Measurements from ENCODE around the gene ZSCAN31. TPM values are rescaled to one million over a fixed set of nuclear protein-coding genes. Genes with fewer than 3 reads are reported as not detected.

The ZSCAN31 gene
- total RNA-seq, 1 donor from 2014 or later: 11.3 TPM

DNA sequence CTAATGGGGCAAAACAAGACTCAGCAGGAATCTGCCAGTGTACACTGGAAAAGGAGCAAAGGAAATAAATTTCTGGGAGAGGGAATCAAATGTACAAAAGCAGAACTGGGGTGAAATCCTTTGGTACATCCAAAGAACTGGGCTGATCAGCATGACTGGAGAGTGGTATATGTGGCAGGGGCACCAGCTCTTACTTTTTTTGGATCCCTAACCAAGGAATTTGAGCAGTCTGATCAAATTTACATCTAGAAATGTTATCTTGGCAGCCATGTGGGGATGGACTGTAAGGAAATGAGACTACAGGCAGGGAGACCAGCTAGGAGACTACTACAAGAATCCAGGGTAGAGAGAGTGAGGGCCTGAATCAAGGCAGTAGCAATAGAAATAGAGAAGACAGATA lies 1.2 kb upstream of the ZSCAN31 start:
- DNase-seq (ENCODE audit: extremely low spot score in 2 of 2): no peak
- H3K27me3 ChIP-seq: no peaks in the 10 kb centered on the region
- no peaks in the 10 kb centered on the region for H3K36me3 ChIP-seq
- H3K4me1 ChIP-seq: peaks cover 18% of the 10 kb centered on the region
- TF ChIP-seq CTCF (IDR thresholded peaks at IDR 0.05) (no peak), POLR2A (IDR thresholded peaks at IDR 0.05) (no peak), POLR2AphosphoS5 (IDR thresholded peaks at IDR 0.05; ENCODE audit: insufficient read depth in 1 of 2, low read depth in 1 of 2) (no peak)
- H3K4me3 ChIP-seq: no peak overlapping the region
- peak overlapping the region; percentile 97 for H3K27ac ChIP-seq
- intact Hi-C loops (cut with DNase I): no loop called here
- no peaks in the 10 kb centered on the region for H3K9me3 ChIP-seq

- Histone ChIP-seq H3K27ac (peak overlapping the region; percentile 97), H3K9me3 (no peaks in the 10 kb centered on the region), H3K27me3 (no peaks in the 10 kb centered on the region), H3K4me1 (peaks cover 18% of the 10 kb centered on the region), H3K4me3 (peak overlapping the region; percentile 68 to 73), H3K36me3 (no peaks in the 10 kb centered on the region)
- peak in 1 of 2 donors; percentile 90 for DNase-seq (ENCODE audit: extremely low spot score in 2 of 2)
- TF ChIP-seq POLR2AphosphoS5 (IDR thresholded peaks at IDR 0.05; ENCODE audit: insufficient read depth in 1 of 2, low read depth in 1 of 2) (no peak), CTCF (IDR thresholded peaks at IDR 0.05) (no peak)
- intact Hi-C loops (cut with DNase I): no loop called here
Observed at GRCh38 chr6:28336284-28337120, 554 bp upstream of the ZSCAN31 start.

DNA sequence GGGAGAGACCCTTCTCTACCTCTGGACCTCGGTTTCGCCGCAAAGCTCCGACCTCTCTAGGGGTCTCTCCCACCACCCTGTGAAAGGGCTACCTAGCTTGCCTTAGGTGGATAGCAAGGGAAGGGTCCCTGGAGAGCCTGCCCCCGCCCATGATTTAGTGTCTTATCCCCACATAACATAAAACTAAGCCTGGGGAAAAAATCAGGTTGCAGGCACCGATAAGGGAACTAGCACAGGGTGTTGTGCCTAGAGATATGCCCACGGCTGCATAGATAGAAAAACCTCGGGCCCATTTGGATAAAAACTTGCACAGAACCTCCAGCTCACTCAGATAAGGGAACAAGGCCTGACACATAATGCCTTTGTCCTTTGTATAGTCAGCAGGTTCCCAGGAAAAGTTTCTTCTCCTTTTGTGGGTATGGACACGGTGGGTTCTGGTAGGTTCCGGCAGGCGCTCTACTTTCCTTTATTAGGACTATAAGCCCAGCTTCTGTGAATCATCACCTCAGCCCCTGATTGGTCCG lies 846 bp downstream of the ZSCAN31 start:
- H3K27ac ChIP-seq: peak overlapping the region; percentile 97
- no peaks in the 10 kb centered on the region for H3K36me3 ChIP-seq
- no peaks in the 10 kb centered on the region for H3K9me3 ChIP-seq
- H3K4me1 ChIP-seq: peaks cover 18% of the 10 kb centered on the region
- DNase-seq (ENCODE audit: extremely low spot score in 2 of 2): no peak
- intact Hi-C loops (cut with DNase I): no loop called here
- TF ChIP-seq POLR2AphosphoS5 (IDR thresholded peaks at IDR 0.05; ENCODE audit: insufficient read depth in 1 of 2, low read depth in 1 of 2) (no peak), POLR2A (IDR thresholded peaks at IDR 0.05) (no peak), CTCF (IDR thresholded peaks at IDR 0.05) (no peak)
- peak overlapping the region; percentile 68 to 73 for H3K4me3 ChIP-seq
- H3K27me3 ChIP-seq: no peaks in the 10 kb centered on the region

- peak overlapping the region; percentile 97 for H3K27ac ChIP-seq
- intact Hi-C loops (cut with DNase I): no loop called here
Observed at GRCh38 chr6:28334286-28335039, 1.5 kb downstream of the ZSCAN31 start.

More at GRCh38 chr6:28334286-28335039, 1.5 kb downstream of the ZSCAN31 start:
- Histone ChIP-seq H3K27me3 (no peaks in the 10 kb centered on the region), H3K4me3 (peak overlapping the region; percentile 68 to 73), H3K9me3 (no peaks in the 10 kb centered on the region), H3K36me3 (peaks cover 0 to 1% of the 10 kb centered on the region in 2 donors), H3K4me1 (peaks cover 18% of the 10 kb centered on the region)
- no peak for TF ChIP-seq POLR2A (IDR thresholded peaks at IDR 0.05)
- no peak for TF ChIP-seq POLR2AphosphoS5 (IDR thresholded peaks at IDR 0.05; ENCODE audit: insufficient read depth in 1 of 2, low read depth in 1 of 2)
- no peak for TF ChIP-seq CTCF (IDR thresholded peaks at IDR 0.05)
- no peak for DNase-seq (ENCODE audit: extremely low spot score in 2 of 2)

Measured in vagina (tissue), 2 donors.